DOHH2 (cell line): ENCODE results near the gene CYP46A1.

Experiments used
- H3F3A ChIP-seq: fragments of 200-600 bp; sonication (generic), shearing (Covaris generic); 2 replicates; pipeline ENCODE4 v1.6.0; 2016; ENCODE audit warnings: antibody characterized with exemption, mild to moderate bottlenecking; ENCODE audit not compliant: control insufficient read depth, insufficient read depth
- H3K27ac ChIP-seq: fragments of 200-600 bp; sonication (generic); 2 replicates; pipeline ENCODE4 v1.5.1; 2014; ENCODE audit warnings: low read depth, mild to moderate bottlenecking, low read length, moderate library complexity
- H3K27me3 ChIP-seq: fragments of 200-600 bp; sonication (generic); 2 replicates; pipeline ENCODE4 v1.6.1; 2014; ENCODE audit warnings: mild to moderate bottlenecking, low read length, mixed read lengths; ENCODE audit not compliant: control insufficient read depth
- H3K36me3 ChIP-seq: fragments of 200-600 bp; sonication (generic); 2 replicates; pipeline ENCODE4 v1.6.1; 2014; ENCODE audit warnings: mild to moderate bottlenecking, low read length, moderate library complexity, mixed read lengths; ENCODE audit not compliant: control insufficient read depth
- H3K4me1 ChIP-seq: fragments of 200-600 bp; sonication (generic); 2 replicates; pipeline ENCODE4 v1.6.1; 2014; ENCODE audit warnings: mild to moderate bottlenecking, low read length, mixed read lengths; ENCODE audit not compliant: control insufficient read depth
- H3K4me2 ChIP-seq: fragments of 200-600 bp; sonication (generic); 2 replicates; pipeline ENCODE4 v1.6.0; 2014; ENCODE audit warnings: mild to moderate bottlenecking, low read length, moderate library complexity
- H3K4me3 ChIP-seq: fragments of 200-600 bp; sonication (generic); 2 replicates; pipeline ENCODE4 v1.5.1; 2014; ENCODE audit warnings: mild to moderate bottlenecking, low read length, mixed read lengths
- H3K79me2 ChIP-seq: fragments of 200-600 bp; sonication (generic); 2 replicates; pipeline ENCODE4 v1.6.1; 2014; ENCODE audit warnings: mild to moderate bottlenecking, low read length, mixed read lengths; ENCODE audit not compliant: control insufficient read depth
- H3K9me2 ChIP-seq: fragments of 200-600 bp; sonication (generic); replicated peaks from 2 replicates; pipeline ENCODE4 v1.6.1; 2014; ENCODE audit warnings: mild to moderate bottlenecking, low read length, mixed read lengths; ENCODE audit not compliant: control insufficient read depth
- H3K9me3 ChIP-seq: fragments of 200-600 bp; sonication (generic); 2 replicates; pipeline ENCODE4 v1.6.1; 2014; ENCODE audit warnings: antibody characterized with exemption, low read length, mixed read lengths; ENCODE audit not compliant: control insufficient read depth, insufficient read depth
- H4K20me1 ChIP-seq: fragments of 200-600 bp; sonication (generic); 2 replicates; pipeline ENCODE4 v1.6.0; 2014; ENCODE audit warnings: low read depth, mild to moderate bottlenecking, antibody characterized with exemption, low read length, moderate library complexity; ENCODE audit not compliant: control insufficient read depth, insufficient read depth
- EZH2phosphoT487 ChIP-seq: fragments of 200-600 bp; sonication (generic); IDR thresholded peaks from 2 replicates; pipeline ENCODE4 v1.6.1; 2017; ENCODE audit warnings: borderline replicate concordance, mild to moderate bottlenecking, antibody characterized with exemption, low read length, moderate library complexity, mixed read lengths
- TF ChIP-seq, protein P1 (sequence below): fragments of 200-600 bp; sonication (generic); IDR thresholded peaks from one replicate; pipeline ENCODE4 v1.5.1; 2014; ENCODE audit warnings: antibody characterized with exemption, mild to moderate bottlenecking, low read depth, low read length; ENCODE audit not compliant: poor library complexity, severe bottlenecking

CYP46A1 gene

DNA sequence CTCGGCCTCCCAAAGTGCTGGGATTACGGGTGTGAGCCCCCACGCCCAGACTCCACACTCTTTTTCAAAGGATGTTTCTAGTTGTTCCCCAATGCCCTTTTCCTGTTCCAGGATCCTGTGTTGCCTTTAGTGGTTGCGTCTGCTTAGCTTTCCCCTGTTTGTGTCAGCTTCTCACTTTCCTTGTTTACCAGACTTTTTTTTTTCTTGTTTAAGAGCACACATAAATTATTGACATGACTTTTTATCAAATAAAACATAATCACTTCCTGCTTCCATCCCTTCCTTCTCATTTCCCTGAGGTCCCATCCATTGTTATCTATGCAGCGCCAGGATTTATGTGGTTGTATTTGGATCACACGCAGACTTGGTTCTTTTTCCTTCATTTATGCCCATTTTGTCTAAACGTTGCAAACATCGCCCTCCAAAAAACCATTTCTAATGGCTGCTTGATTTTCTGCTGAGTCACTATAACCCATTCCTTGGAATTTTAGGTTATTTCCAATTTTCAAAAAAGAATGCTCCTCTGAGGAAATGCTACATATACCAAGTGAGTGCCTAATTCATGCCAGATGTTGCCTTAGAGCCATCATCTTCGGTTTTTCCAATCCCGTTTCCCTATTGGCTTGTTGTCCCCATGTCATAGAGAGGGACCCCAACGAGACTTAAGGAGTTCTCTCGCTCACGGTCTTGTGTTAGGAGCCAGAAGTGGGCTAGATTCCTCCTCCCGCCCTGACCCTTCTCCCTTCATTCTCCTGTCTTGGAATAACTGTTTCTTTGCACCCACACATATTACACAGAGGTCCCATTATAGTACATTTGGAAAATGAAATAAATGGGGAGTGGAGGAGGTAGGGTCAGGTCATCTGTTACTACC, 13.5 kb upstream of the CYP46A1 start:
- no peak overlapping the region for H3K27ac ChIP-seq
- H3K27me3 ChIP-seq = no peaks in the 10 kb centered on the region
- no peaks in the 10 kb centered on the region for H3F3A ChIP-seq
- no peaks in the 10 kb centered on the region for H3K9me3 ChIP-seq
- no peak overlapping the region for H3K4me3 ChIP-seq
- no peaks in the 10 kb centered on the region for H3K9me2 ChIP-seq
- no peaks in the 10 kb centered on the region for H3K79me2 ChIP-seq
- no peak overlapping the region for H3K4me2 ChIP-seq
- no peaks in the 10 kb centered on the region for H3K36me3 ChIP-seq
- no peak for TF ChIP-seq EZH2phosphoT487
- TF ChIP-seq, protein P1, sequence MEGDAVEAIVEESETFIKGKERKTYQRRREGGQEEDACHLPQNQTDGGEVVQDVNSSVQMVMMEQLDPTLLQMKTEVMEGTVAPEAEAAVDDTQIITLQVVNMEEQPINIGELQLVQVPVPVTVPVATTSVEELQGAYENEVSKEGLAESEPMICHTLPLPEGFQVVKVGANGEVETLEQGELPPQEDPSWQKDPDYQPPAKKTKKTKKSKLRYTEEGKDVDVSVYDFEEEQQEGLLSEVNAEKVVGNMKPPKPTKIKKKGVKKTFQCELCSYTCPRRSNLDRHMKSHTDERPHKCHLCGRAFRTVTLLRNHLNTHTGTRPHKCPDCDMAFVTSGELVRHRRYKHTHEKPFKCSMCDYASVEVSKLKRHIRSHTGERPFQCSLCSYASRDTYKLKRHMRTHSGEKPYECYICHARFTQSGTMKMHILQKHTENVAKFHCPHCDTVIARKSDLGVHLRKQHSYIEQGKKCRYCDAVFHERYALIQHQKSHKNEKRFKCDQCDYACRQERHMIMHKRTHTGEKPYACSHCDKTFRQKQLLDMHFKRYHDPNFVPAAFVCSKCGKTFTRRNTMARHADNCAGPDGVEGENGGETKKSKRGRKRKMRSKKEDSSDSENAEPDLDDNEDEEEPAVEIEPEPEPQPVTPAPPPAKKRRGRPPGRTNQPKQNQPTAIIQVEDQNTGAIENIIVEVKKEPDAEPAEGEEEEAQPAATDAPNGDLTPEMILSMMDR = no peak
- H3K4me1 ChIP-seq = peaks cover 7% of the 10 kb centered on the region
- H4K20me1 ChIP-seq = no peaks in the 10 kb centered on the region

DNA sequence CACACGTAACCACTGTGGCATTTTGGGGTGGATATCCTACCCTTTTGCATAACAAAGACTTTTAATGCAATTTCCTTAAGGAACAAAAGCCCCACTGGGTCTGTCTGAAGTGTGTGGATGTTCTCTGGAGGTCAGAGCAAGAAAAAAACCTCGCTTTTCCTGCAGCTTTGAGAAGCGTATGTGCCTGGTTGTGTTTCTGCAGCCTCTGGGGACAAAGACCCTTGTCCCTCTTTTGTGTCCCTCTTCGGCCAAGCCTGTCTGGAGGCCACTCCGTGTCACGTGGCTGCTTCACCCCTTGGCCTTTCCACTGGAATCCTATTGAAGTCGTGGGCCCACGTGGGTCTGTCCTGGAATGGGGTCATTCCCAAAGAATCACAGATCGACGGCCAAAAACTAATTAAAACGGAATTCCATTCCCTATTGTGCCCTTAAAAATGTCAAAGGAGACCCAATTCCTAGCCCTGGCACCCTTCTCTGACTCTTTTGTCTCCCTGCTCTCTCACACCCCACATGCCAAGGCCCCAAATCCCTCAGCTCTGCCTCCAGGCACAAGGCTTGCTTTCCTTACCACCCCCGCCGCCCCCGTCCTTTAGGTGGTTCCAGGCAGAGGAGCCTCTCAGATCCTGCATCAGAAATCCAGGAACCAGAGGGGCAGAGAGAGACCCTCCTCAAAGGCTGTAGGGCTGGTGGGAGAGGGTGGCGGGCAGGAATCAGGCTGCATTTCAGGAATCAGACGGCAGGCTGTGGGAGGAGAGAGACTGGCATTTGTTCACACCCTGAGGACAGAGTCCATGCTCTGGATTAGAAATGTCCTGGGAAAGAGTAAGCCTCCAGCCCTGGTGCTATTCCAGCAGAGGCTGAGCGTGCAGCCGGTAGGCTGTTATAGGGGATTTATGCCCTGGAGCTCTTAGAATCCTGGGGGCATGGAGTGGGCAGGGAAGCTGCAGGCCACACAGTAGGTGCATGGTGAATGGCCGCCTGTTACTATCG, 12.6 kb upstream of the CYP46A1 start:
- H3K4me3 ChIP-seq = no peak overlapping the region
- peaks cover 7% of the 10 kb centered on the region for H3K4me1 ChIP-seq
- no peaks in the 10 kb centered on the region for H4K20me1 ChIP-seq
- no peaks in the 10 kb centered on the region for H3K79me2 ChIP-seq
- H3K36me3 ChIP-seq = no peaks in the 10 kb centered on the region
- no peaks in the 10 kb centered on the region for H3K27me3 ChIP-seq
- no peaks in the 10 kb centered on the region for H3F3A ChIP-seq
- H3K9me3 ChIP-seq = no peaks in the 10 kb centered on the region
- H3K27ac ChIP-seq = no peak overlapping the region
- no peaks in the 10 kb centered on the region for H3K9me2 ChIP-seq
- no peak overlapping the region for H3K4me2 ChIP-seq
- TF ChIP-seq, protein P1 = no peak
- no peak for TF ChIP-seq EZH2phosphoT487

DNA sequence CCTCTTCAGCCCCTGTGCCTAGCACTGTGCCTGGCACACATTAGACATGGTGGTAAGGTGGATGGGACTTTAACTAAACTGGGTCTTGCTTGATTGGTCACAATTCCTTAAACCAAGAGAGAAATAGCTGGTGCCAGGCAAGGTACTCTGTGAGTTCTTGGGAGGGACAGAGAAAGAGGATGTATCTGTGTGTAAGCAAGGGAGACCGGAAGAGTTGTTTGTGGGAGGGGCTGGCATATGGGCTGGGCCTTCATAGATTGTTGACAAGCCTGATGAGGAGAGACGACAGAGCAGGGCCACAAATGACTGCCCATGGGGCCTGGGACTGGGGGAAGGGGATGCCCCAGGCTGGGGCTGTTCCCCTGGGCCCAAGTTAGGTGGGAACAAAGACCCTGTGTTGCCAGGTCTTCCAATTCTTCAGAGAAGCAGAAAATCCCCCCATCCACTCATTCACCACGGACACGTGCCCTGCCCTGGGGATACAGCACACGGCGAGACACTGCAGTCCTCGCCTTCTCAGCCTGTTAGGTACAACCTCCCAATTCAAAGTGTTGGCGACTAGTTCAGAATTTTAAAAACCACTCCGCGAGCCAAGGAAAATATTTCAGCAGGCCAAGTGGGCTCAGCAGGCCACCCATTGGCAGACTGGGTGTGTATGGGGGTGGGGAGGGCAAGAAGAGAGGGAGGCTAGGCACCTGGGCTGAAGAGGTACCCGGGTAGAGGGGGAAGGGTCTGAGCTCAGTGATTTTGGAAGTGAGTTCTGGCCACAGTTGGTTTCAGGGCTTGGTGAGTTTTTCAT, 11.4 kb upstream of the CYP46A1 start:
- H3K79me2 ChIP-seq = no peaks in the 10 kb centered on the region
- H3K36me3 ChIP-seq = no peaks in the 10 kb centered on the region
- no peak for TF ChIP-seq EZH2phosphoT487
- TF ChIP-seq, protein P1 = no peak
- no peak overlapping the region for H3K4me3 ChIP-seq
- no peak overlapping the region for H3K27ac ChIP-seq
- no peak overlapping the region for H3K4me2 ChIP-seq
- no peaks in the 10 kb centered on the region for H3F3A ChIP-seq
- peaks cover 4% of the 10 kb centered on the region; the same call in 1 of the 2 replicates for H3K9me3 ChIP-seq
- peaks cover 7% of the 10 kb centered on the region for H3K4me1 ChIP-seq
- H3K9me2 ChIP-seq = no peaks in the 10 kb centered on the region
- no peaks in the 10 kb centered on the region for H4K20me1 ChIP-seq
- H3K27me3 ChIP-seq = no peaks in the 10 kb centered on the region
